GM19099 (cell line): ENCODE data around the gene TARBP1.

ENCODE experiments used
- POLR2A ChIP-seq: IDR thresholded peaks from 3 replicates; pipeline ENCODE4 v1.6.1; 2011; ENCODE audit warnings: low read depth; ENCODE audit not compliant: insufficient read length; ENCODE audit errors: extremely low read depth

The TARBP1 gene

GRCh38 chr1:234495231-234495990 is 16.4 kb upstream of the TARBP1 start:
- no peak for TF ChIP-seq POLR2A

GRCh38 chr1:234494049-234494448 is 15.1 kb upstream of the TARBP1 start:
- TF ChIP-seq POLR2A, result no peak

GRCh38 chr1:234490793-234491479 is 12.0 kb upstream of the TARBP1 start:
- no peak for TF ChIP-seq POLR2A

GRCh38 chr1:234489698-234490077 is 10.7 kb upstream of the TARBP1 start:
- no peak for TF ChIP-seq POLR2A

GRCh38 chr1:234489007-234489697 is 10.2 kb upstream of the TARBP1 start:
- no peak for TF ChIP-seq POLR2A

- no peak for TF ChIP-seq POLR2A
Measured at GRCh38 chr1:234488054-234489006, 9.4 kb upstream of the TARBP1 start.

GRCh38 chr1:234486858-234487840 is 8.2 kb upstream of the TARBP1 start:
- no peak for TF ChIP-seq POLR2A

- no peak for TF ChIP-seq POLR2A
Measured at GRCh38 chr1:234484991-234485739, 6.2 kb upstream of the TARBP1 start.

- TF ChIP-seq POLR2A, result no peak
Measured at GRCh38 chr1:234484218-234484617, 5.2 kb upstream of the TARBP1 start.

GRCh38 chr1:234481771-234482170 is 2.8 kb upstream of the TARBP1 start:
- no peak for TF ChIP-seq POLR2A

GRCh38 chr1:234479866-234480265 is 887 bp upstream of the TARBP1 start:
- no peak for TF ChIP-seq POLR2A

- TF ChIP-seq POLR2A, result no peak
Measured at GRCh38 chr1:234479310-234479559, 256 bp upstream of the TARBP1 start.

GRCh38 chr1:234478152-234478480 is 863 bp downstream of the TARBP1 start:
- TF ChIP-seq POLR2A, result peak; percentile 59

GRCh38 chr1:234477386-234478151 is 1.4 kb downstream of the TARBP1 start:
- no peak for TF ChIP-seq POLR2A
